ENCODE results near the gene PLCL2.

- TF ChIP-seq EZH2 (IDR thresholded peaks at IDR 0.05; ENCODE audit: borderline replicate concordance, low read depth, low read length, poor library complexity, severe bottlenecking) (no peak), CTCF (conservative IDR thresholded peaks at IDR 0.05; ENCODE audit: low read depth, low read length) (no peak)
These were observed 172.6 kb downstream of the PLCL2 start for GRCh38 chr3:17057321-17057720.
